GM12865 (cell line): Measurements from ENCODE around the gene PDSS2.

ENCODE experiments used
- DNase-seq: peaks from one replicate; pipeline ENCODE4 v3.0.0; 2010; ENCODE audit warnings: low read depth
- H3K4me3 ChIP-seq: 2 replicates; pipeline ENCODE4 v1.5.1; 2011; ENCODE audit warnings: mild to moderate bottlenecking, low read depth, low read length, control low read depth
- TF ChIP-seq, protein P1 (sequence below): IDR thresholded peaks from 2 replicates; pipeline ENCODE4 v1.5.1; 2011; ENCODE audit warnings: low read length, control low read depth, low read depth, inconsistent platforms; ENCODE audit not compliant: insufficient read depth; ENCODE audit errors: missing control alignments

Gene PDSS2

GRCh38 chr6:107275330-107275865 lies 184.0 kb downstream of the PDSS2 start:
- H3K4me3 ChIP-seq = no peak overlapping the region
- no peak for DNase-seq
- TF ChIP-seq, protein P1, sequence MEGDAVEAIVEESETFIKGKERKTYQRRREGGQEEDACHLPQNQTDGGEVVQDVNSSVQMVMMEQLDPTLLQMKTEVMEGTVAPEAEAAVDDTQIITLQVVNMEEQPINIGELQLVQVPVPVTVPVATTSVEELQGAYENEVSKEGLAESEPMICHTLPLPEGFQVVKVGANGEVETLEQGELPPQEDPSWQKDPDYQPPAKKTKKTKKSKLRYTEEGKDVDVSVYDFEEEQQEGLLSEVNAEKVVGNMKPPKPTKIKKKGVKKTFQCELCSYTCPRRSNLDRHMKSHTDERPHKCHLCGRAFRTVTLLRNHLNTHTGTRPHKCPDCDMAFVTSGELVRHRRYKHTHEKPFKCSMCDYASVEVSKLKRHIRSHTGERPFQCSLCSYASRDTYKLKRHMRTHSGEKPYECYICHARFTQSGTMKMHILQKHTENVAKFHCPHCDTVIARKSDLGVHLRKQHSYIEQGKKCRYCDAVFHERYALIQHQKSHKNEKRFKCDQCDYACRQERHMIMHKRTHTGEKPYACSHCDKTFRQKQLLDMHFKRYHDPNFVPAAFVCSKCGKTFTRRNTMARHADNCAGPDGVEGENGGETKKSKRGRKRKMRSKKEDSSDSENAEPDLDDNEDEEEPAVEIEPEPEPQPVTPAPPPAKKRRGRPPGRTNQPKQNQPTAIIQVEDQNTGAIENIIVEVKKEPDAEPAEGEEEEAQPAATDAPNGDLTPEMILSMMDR = no peak

DNA sequence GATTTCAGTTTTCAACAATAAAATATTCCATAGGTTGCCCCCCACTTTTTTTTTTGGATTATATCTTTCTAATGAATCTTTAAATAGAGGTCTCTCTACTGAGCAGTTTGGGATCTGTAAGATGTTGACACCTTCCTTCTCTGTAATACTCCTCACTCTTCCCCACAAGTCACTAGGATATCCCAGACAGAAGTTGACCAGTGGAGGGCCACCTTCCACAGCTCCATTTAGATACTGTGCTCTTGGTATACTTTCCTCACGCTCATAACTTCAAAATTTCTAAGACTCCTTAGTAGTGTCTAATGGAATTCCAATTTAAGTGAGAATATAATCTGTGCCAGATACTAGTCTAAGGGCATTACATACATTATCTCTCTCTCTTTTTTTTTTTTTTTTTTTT lies 185.1 kb downstream of the PDSS2 start:
- TF ChIP-seq, protein P1 = no peak
- no peak overlapping the region for H3K4me3 ChIP-seq

GRCh38 chr6:107272246-107272645 lies 187.1 kb downstream of the PDSS2 start:
- DNase-seq = no peak
- TF ChIP-seq, protein P1 = no peak
- H3K4me3 ChIP-seq = no peak overlapping the region

More for the DNA sequence above, 185.1 kb downstream of the PDSS2 start:
- no peak for DNase-seq

- no peak for DNase-seq
- TF ChIP-seq, protein P1 = no peak
Observed at GRCh38 chr6:107271208-107271790, 188.1 kb downstream of the PDSS2 start.

GRCh38 chr6:107267634-107268033 lies 191.7 kb downstream of the PDSS2 start:
- H3K4me3 ChIP-seq = no peak overlapping the region
- no peak for DNase-seq
- TF ChIP-seq, protein P1 = no peak

More at GRCh38 chr6:107271208-107271790, 188.1 kb downstream of the PDSS2 start:
- H3K4me3 ChIP-seq = no peak overlapping the region

DNA sequence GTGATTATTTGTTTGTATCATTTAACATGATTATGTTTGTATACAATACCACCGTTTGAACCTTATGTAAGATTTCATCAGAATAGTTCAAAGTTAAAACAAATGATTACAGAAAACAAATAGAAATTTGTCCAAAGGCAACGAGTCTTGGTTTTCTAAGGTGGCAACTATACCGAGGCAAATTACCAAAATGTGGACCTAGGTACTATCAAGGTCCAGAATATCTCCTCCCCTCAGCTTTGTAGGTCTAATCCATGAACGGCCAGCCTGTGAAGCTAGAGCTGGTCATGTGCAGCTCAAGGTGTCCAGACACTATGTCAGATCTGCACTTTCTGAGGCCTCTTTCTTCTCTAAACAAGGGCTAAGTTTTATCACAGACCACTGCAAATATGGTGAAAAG lies 192.4 kb downstream of the PDSS2 start:
- H3K4me3 ChIP-seq = no peak overlapping the region
- no peak for DNase-seq
- TF ChIP-seq, protein P1 = no peak

DNA sequence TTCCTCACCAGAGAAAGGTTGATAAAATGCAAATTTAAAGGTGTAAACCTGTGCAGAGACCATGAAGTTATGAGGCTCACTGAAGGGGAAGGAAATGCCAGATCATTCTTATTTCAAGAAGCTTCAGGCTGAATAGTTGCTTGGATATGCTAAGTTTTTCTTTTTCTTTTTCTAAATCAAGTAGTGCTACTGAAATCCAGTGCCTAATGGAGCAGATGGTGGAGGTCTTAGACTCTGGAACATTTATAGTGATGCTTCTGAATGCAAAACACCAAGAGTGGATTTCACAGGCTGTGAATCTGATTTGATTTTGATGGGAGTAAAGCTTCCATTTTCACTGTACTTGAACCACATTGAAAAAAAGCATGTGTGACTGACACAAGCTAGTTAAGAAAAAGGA lies 192.8 kb downstream of the PDSS2 start:
- no peak overlapping the region for H3K4me3 ChIP-seq
- TF ChIP-seq, protein P1 = no peak
- no peak for DNase-seq
